Ovary (tissue), 3 donors: ENCODE measurements around the gene RHOA.

Experiments
- EP300 ChIP-seq: sonication (generic); formaldehyde crosslinking; IDR thresholded peaks from one replicate; pipeline ENCODE4 v1.6.1; 2017; ENCODE audit warnings: antibody characterized with exemption
- POLR2A ChIP-seq: fragments of 450-650 bp; IDR thresholded peaks from one replicate; pipeline ENCODE4 v1.6.1; 2017; ENCODE audit warnings: antibody characterized with exemption, mild to moderate bottlenecking, moderate library complexity
- TF ChIP-seq, protein P1 (sequence below), 3 donors: fragments of 450-650 bp in 2 of 3; fragments of 200-600 bp in 1 of 3; IDR thresholded peaks; one replicate each; pipeline versions ENCODE4 v1.5.1 to v1.8.0; 2016 to 2022; ENCODE audit warnings: antibody characterized with exemption in 3 of 3, mild to moderate bottlenecking in 1 of 3
- donor health status: DM: no; HTN: no; CAD: no.

GRCh38 chr3:49416867-49417266 lies 5.1 kb upstream of the RHOA start:
- TF ChIP-seq, protein P1, sequence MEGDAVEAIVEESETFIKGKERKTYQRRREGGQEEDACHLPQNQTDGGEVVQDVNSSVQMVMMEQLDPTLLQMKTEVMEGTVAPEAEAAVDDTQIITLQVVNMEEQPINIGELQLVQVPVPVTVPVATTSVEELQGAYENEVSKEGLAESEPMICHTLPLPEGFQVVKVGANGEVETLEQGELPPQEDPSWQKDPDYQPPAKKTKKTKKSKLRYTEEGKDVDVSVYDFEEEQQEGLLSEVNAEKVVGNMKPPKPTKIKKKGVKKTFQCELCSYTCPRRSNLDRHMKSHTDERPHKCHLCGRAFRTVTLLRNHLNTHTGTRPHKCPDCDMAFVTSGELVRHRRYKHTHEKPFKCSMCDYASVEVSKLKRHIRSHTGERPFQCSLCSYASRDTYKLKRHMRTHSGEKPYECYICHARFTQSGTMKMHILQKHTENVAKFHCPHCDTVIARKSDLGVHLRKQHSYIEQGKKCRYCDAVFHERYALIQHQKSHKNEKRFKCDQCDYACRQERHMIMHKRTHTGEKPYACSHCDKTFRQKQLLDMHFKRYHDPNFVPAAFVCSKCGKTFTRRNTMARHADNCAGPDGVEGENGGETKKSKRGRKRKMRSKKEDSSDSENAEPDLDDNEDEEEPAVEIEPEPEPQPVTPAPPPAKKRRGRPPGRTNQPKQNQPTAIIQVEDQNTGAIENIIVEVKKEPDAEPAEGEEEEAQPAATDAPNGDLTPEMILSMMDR (IDR thresholded peaks at IDR 0.05), result no peak
- TF ChIP-seq POLR2A (no peak), EP300 (no peak)
